ENCODE measurements around the gene LKAAEAR1.

Gene LKAAEAR1

DNA sequence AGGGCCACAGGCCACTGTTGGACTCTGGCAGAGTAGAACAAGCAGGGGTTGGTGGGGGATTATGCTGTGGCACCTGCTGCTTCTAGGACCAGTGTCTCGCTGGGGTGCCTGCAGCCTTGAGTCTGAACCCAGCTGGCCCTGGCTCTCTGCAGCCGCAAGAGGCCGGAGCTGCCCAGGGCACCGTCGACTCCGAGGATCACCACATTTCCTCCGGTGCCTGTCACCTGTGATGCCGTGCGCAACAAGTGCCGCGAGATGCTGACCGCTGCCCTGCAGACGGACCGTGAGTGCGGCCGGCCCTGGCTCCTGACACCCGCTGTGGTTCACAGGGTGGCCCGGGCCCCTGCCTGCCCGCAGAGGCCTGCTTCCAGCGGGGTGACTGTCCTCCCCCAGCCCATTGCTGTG lies 15.0 kb downstream of the LKAAEAR1 start:
- DNase-seq (ENCODE audit: extremely low read depth in 1 of 2, low read depth in 1 of 2): no peak

DNA sequence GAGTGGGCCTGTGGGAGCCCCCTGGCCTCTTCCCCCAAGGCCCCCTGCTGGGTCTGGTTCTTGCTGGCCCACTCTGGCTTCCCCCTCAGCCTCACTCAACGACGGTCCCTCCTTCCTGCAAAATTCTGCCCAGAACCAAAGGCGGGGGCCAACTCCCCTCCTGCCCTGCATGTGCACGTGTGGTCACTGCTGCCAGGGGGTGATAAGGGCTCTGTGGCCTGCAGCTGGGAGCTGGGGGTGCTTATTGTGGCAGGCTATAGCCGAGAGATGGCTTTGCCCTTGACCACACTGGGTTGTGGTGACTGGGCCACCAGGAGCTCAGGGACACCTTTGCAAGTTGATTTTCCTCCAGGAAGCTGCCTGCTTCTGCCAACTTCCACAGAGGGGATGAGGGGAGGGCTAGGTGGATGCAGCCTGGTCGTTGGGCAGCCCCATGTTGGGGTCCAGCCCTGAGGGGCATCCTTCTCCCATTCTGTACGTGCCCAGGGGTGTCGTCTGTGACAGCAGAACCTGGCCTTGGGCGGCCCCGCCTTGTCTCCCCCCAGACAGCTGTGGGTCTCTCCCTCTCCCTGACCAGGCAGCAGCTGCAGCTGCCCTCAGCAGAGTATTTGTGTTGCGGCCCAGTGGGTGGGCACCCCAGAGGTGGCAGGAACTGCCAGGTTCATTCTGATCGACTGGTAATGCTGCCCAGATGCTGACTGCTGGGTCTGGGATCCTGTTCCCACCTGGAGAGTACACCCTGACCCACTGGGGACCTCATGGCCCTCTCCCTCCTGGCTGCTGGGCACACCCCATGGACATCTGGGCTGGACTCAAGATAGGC lies 15.6 kb downstream of the LKAAEAR1 start:
- no peak for DNase-seq (ENCODE audit: extremely low read depth in 1 of 2, low read depth in 1 of 2)

DNA sequence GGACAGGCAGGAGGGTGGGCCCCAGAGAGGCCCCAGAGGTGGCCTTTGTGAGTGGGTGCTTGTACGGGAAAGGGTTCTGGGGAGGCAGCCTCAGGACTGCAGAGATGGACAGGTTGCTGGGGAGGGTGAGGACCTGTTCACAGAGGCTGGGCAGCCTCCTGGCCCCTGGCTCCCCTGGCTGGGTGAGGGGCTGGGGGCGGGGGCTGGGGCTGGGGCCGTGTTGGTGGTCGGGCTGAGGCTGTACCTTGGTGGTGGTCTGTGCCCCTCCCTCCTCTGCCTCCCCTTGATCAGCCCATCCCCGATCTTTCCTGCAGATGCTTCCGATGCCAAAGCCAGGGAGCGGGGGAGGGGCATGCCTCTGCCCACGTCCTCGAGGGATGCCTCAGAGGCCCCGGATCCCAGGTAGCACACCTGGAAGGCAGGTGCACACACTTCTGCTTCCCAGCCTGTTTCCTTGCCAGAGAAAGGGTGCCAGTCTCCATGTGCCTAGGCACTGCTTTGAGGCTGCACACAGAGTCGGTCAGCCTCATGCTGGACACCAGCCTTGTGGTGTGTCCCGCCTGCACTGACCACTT lies 16.4 kb downstream of the LKAAEAR1 start:
- DNase-seq (ENCODE audit: extremely low read depth in 1 of 2, low read depth in 1 of 2): no peak

DNA sequence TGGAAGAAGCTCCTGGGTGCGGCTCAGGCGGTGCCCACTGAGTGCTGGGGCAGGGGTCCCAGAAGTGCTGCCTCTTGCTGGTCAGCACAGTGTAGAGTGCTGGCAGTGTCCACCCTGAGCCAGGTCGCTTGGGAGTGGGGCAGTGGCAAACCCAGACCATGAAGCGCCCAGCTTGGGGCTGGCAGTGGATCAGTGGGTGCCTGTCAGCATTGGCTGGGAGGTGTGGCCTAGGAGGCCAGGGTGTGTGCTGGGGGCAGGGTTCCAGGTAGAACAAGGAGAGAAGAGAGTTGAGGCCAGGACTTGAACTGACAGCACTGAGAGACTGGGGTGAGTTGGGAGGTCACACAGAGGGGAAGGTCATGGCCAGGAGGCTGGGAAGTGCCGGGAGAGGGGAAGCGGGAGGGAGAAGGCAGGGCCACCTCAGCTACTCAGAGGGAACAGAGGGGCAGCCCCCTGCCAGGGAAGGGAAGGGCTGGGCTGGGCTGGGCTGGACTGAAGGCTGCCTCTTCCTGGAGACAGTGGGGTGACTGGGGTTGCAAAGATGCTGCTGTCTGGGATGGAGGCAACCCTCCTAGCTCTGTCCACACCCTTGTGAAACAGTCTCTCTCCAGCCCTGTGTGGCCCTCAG lies 17.1 kb downstream of the LKAAEAR1 start:
- DNase-seq (ENCODE audit: extremely low read depth in 1 of 2, low read depth in 1 of 2): no peak

DNA sequence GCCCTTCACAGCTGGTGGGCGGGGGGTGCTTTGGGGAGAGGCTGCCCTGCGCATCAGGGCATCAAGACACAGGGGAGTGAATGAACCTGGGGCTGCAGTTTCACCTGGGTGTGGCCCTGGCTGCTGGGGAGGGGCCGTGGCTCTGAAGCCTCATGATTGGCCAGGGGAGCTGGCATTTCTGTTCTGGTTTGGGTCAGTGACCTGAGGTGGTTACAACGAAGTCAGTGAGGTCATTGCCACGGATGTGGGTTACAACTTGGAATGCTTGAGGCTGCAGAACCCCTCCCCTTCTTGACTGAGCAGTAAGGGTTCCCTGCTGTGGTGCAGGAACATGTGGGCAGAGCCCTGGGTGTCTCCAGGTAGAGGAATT lies 18.2 kb downstream of the LKAAEAR1 start:
- DNase-seq (ENCODE audit: extremely low read depth in 1 of 2, low read depth in 1 of 2): no peak

DNA sequence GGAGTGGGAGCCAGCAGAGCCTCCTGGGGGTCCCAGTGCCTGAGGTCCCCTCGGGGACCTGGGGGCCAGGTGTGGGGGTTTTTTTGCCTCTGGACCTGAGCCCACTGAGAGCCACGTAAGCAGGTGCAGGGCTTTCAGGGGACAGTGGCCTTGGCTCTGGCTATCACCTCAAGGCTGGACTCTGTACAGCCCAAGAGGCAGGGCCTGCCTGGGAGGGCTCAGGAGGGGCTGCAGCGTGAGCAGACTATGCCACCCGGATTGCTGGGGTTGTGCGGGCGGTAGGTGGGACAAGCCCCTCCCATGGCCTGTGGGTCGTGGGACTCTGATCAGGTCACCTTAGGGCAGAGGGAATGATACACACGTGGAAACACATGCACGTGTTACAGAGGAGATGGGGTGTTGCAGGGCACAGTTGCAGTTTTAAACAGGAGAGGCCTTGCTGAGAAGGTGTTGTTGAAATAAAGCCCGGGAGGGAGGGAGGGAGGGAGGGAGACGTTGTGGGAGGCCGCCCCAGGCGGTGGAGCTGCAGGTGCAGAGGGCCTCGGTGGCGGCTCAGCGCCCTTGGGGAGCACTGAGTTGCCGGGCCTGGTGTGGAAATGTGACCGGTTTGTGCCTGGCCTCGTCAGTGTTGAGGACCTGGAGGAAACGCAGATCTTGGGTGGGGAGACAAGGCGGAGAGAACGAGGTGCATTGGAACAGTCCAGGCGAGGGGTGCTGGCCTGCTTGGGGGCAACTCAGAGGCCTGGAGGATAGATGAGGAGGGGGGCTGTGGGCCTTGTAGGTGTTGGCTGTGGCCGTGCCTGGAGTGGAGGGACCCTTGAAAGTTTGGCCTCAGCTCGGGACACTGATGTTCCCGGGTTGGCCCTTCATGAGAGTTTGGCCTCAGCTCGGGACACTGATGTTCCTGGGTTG lies 18.9 kb downstream of the LKAAEAR1 start:
- DNase-seq (ENCODE audit: extremely low read depth in 1 of 2, low read depth in 1 of 2): no peak

DNA sequence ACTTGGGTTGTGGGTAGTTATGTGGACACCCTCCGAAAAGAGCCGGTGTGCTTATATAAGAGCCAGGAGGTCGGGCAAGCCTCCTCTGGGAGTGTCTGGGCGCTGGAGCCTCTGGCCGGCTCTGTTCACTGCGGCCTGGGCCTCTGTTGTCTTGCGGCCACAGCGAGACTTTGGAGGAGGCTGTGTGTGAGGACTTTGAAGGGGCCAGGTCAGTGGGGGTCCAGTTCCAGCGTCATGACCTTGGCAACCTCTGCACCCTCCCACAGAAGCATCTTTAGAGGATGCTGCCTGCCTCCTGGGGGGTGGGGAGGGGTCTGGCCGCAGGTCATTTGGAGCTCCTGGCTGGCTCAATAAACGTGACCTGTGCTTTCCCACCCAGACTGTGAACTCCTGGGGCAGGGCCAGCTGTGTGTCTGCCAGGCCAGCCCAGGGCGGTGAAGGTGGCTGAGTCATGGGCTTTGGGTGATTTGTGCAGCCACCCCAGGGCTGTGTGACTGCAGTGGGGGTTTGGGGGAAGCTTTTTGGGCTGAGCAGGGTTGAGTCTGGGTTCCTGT lies 20.0 kb downstream of the LKAAEAR1 start:
- DNase-seq (ENCODE audit: extremely low read depth in 1 of 2, low read depth in 1 of 2): no peak

DNA sequence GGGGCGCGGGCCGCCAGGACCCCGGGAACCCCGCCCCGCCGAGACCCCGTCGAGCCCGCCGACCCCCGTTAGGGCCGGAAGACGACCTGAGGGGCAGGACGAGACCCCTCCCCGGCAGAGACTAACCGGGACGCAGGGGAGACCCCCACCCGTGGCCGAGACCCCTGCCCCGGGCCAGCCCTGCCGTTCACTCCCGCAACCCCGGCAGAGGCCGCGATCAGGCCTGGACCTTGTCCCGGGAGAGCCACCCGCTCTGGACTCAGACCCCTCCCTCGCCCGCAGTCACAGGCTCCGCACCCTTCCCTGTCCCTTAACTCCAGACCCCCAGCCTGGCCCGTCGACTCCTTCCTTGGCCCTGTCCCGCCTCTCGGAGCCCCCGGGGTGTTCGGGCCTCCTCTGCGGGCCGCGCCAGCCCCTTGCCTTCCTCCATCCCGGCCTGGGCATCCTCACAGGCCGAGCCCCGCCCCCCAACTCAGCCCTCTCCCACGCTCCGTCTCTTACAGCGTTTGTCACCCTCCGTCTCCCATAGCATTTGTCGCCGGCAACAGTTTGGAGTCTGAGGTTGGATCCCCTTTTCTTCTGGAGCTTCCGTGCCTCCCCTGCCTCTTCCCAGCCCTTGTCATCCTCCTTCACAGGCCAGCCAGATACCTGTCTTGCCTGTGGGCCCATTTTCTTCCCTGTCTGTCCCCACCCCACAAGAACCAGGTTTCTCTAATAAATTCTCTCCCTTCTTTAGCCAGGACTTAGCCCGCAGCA lies 20.6 kb downstream of the LKAAEAR1 start:
- DNase-seq (ENCODE audit: extremely low read depth in 1 of 2, low read depth in 1 of 2): no peak

DNA sequence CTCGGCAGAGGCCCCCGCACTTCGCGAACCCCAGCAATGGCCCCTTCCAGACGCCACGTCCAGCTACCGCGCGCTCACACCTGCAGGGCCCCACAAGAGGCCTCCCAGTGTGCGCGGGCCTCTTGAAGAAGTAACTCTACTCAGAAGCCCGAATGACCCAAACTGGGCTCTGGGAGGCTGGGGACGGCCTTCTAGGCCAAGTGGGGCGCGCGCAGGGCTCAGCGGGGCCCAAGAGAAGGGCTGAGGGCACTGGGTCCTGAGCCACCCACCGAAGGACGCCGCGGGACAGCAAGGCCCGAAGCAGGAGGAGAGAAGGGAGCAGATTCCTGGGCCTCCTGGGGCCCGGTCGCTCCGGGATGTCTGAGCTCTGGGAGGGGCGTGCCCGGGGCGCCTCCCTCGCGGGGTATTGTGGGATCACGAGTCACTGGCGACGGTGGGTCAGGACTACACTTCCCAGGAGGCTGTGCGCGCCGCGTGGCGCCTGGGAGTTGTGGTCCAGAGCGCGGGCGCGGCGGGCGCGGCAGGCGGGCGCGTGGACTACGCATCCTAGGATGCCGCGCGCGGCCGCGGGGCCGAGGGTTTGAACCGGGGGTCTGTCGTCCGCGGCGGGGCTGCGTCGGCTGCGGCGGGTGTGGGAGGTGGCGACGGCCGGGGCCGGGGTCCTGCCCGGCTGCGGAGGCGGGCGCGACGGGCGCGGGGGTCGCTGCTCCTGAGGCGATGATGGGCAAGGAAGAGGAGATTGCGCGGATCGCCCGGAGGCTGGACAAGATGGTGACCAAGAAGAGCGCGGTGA lies 21.4 kb downstream of the LKAAEAR1 start, which contains the start of gene TCEA2:
Gene TCEA2 (plus strand): TSS at position 603 of the 793 bp plus-strand sequence. CDS start 115 bp downstream, at position 718.
- peak; percentile 79 to 91 for DNase-seq (ENCODE audit: extremely low read depth in 1 of 2, low read depth in 1 of 2)

DNA sequence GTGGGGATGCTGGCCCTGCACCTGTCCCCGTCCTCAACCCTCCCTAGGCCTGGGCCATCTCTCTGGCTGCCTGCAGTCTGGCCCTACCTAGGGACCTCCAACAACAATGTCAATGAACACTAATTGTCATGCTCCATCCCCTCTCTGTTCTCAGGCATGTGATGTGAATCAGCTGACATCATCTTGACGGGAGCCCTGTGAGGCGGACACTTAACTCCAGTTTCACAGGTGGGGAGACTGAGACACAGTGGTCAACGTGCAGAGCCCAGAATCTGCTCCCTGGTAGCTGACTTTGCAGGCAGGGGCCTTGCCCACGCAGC lies 22.0 kb downstream of the LKAAEAR1 start:
- no peak for DNase-seq (ENCODE audit: extremely low read depth in 1 of 2, low read depth in 1 of 2)

DNA sequence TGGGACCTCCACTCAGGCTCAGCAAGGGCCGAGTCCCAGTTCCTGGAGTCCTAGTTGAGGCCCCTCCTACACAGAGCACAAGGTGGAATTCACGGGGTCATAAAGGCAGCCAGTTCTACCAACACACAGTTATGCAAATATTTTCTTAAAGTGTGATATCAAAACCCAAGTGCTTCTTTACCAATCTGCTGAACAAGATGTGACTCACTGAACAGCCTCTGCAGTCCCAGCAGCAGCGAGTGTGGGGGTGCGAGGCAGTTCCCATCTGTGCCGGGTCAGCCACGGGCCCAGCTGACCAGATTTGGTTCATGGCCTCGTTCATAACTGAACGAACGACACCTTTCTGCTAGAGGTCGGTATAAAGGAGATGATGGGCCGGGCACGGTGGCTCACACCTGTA lies 25.7 kb downstream of the LKAAEAR1 start:
- no peak for DNase-seq (ENCODE audit: extremely low read depth in 1 of 2, low read depth in 1 of 2)

DNA sequence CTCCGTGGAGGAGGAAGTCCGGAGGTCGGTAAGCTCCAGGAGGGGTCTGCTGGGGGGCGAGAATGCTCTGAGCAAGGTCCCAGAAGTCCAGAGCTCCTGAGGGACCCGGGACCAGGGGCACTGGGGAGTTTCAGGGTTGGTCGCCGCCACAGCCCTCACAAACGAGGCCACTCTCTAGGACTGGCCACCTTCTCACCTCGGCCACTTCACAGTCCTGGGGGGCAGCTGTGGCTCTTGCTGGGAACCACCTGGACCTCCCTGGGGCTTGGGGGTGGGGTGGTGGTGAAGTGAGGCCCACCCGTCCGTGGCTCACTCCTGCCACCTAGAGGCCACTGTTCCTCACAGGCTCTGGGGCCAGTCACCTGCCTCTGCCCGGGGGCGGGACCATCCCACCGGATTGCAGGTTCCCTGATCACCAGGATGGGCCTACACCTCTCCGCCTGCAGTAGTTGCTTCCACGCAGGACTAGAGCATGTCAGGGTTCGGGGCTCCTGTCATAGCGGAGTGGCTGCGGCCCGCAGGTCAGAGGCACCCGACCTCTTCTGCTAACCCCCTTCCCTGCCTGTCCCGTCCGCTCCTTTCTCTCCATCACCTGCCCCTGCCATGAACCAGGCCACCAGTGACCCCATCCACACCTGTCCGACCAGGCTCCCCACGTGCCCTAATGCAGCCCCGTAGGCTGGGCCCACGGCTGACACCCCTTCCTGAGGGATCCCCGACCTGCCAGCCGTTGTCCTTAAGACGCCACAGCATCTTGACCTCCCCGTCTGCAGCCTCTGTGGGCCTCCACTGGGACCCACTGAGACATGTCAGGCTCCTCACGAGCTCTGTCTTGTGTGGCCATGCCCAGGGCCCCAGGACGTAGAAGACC lies 26.3 kb downstream of the LKAAEAR1 start:
- DNase-seq (ENCODE audit: extremely low read depth in 1 of 2, low read depth in 1 of 2): peak; percentile 52 to 75

DNA sequence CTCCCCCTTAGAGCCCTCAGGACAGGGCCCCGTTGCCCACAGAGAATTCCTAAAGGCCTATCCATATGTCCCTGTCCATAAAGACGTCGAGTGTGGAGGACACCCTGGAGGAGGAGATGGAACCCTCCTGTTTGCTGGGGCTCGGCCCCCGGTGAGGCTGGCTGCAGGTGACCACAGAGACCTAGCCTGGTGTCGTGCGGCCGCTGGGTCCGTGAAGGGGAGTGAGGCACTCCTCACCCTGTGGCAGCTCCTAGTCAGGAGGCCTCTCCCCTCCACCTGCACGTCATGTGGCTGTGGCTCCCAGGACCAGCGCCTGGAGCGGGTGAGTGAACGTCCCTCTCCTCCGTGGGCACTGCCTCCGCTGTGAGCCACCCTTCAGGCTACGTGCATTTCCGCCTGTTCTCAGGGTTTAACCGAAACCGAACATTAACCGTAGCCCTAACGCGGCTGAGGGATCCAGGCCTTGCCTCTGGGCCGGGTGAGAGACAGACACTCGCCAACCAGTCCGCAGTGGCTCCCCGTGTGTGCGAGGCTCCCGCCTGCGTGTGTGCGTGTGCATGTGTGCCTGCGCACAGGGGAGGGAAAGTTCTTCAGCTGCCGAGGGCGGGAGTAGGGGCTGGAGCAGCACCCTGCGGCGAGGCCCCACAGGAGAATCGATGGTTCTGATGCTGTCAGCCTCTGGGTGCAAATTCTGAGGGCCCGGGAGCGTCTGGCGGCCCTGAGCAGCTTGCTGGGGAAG lies 27.1 kb downstream of the LKAAEAR1 start:
- no peak for DNase-seq (ENCODE audit: extremely low read depth in 1 of 2, low read depth in 1 of 2)

DNA sequence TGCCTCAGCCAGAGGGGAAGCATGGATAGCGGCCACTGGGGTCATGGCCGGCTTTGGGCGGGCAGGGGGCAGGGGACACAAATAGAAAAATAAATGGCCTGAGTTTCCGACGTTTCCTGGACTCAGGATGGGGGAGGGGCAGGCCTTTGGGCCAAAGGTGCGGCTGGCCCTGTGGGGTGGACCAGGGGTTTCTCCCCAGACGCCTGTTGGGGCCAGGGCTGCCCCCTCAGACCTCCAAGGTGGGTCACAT lies 27.6 kb downstream of the LKAAEAR1 start:
- DNase-seq (ENCODE audit: extremely low read depth in 1 of 2, low read depth in 1 of 2): no peak

DNA sequence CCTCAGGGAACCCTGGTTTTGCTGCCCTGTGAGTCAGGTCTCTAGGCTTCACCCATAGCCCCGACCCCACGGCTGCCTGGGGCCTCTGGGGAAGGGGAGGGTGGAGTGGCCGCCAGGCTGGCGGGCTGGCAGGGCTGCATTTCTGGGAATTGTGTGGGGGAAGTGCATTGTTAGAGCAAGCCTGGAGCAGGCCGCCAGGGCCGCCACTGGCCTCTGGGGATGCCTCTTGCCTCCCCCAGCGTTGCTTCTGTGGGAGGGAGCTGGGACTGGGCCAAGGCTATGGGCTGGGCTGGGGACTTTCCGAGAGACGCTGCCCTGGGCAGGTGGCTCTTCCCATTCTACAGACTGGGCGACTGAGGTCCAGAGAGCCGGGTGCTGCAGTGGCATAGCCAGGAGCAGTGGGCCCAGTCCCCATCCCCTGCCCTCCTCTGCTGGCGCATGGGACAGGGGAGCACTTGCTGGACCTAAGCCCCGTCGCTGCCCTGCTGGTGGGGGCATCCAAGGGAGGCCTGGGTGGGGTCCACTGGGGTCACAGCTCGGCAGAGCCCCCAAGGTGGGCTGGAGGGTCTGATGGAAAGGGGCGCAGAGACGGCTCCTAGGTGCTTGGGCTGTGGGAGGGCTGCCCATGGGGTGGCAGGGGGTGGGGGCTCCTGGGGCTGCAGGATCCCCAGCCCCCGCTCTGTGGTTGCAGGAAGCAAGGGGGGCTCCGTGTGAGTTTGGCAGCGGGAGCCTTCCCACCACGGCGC lies 28.1 kb downstream of the LKAAEAR1 start:
- no peak for DNase-seq (ENCODE audit: extremely low read depth in 1 of 2, low read depth in 1 of 2)

DNA sequence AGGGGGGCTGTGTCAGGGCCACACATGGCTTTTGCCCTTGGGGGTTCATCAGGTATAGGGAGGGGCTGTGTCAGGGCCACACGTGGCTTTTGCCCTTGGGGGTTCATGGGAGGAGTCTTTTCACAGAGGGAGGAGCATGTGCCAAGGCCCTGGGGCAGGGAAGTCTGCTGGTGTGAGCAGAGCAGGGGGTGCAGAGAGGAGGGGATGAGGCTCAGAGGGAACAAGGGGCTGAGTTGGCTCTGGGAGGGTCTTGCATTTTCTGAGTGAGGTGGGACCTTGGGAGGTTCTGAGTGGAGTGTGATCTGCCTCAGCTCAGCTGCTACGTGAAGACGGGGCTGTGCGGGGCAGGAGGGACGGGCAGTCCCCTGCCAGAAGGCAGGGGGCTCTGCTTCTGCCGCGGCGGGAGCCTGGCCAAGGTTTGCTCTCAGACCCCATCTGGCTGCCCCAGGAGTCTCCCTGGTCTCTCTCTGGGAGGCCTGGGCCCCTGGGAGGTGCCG lies 28.8 kb downstream of the LKAAEAR1 start:
- DNase-seq (ENCODE audit: extremely low read depth in 1 of 2, low read depth in 1 of 2): no peak

Measured in activated CD8-positive, alpha-beta memory T cell treated with anti-CD3 and anti-CD28 coated beads for 1 hour (primary cell).